A673 (cell line): Measurements from ENCODE around the gene GBA2.

Source experiments
- CTCF ChIP-seq: fragments of 300-800, 200-600 bp; sonication (generic); conservative IDR thresholded peaks from 2 replicates; pipeline ENCODE4 v1.5.1; 2017; ENCODE audit warnings: low read depth, mild to moderate bottlenecking, antibody characterized with exemption, low read length, moderate library complexity, mixed read lengths
- EZH2 ChIP-seq: fragments of 200-600 bp; sonication (generic); IDR thresholded peaks from 2 replicates; pipeline ENCODE4 v1.6.1; 2017; ENCODE audit warnings: borderline replicate concordance, low read depth, mild to moderate bottlenecking, mixed read lengths, antibody characterized with exemption, low read length; ENCODE audit not compliant: poor library complexity, severe bottlenecking

DNA sequence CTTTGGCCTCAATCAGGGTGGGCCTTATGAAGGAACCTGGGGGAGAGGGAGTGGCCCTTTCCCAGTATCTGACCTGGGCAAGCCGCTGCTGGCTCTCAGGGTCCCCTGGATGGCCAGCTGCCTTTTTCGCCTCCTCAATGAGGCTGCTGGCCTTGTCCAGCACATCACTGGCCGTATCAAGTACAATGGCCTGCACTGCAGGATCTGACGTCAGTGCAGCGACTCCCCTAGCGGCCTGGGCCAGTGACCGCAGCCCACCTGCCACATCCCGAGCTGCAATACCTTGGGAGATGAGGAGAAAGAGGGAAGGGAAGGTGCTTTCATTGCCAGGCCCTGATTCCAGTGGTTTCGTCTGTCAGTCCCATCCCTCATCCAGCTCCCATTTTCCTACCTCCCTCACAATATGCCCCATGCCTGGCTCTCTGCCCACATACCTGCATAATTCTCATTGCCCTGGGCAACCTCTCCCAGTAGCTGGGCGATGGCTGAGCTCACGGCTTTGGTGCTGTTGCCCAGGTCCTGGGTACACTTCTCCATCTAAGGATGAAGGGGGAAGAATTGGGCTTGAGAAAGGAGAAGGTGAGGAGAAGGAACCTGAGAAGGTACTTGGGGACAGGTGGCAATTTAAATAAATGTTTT lies 36.1 kb downstream of the GBA2 start:
- TF ChIP-seq CTCF (no peak), EZH2 (no peak)
